Epidermal melanocyte (primary cell): ENCODE measurements around the gene NENF.

Experiments
- DNase-seq: peaks from one replicate; pipeline ENCODE4 v3.0.0; 2011; ENCODE audit warnings: low spot score; ENCODE audit not compliant: insufficient read length

The NENF gene

DNA sequence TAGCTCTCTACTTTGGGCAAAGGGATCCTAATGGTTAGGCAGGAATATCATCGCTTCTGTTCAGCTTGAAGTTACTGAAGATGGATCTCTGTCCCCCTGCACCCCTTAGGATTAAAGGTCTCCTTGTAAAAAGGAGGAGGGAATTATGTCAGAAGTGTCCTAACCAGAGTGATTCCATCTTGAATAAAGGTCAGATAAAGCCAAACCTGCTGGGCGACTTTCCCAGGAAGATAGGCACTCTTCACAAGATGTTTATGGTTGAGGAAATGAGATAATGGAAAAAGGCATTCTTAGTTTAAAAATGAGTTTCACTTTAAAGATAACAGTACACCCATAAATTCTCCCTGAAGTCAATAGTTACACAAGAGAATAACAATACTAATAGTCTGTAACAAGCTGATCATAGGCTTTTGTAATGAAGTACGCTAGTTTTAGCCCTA lies 1.7 kb upstream of the NENF start:
- DNase-seq: no peak

DNA sequence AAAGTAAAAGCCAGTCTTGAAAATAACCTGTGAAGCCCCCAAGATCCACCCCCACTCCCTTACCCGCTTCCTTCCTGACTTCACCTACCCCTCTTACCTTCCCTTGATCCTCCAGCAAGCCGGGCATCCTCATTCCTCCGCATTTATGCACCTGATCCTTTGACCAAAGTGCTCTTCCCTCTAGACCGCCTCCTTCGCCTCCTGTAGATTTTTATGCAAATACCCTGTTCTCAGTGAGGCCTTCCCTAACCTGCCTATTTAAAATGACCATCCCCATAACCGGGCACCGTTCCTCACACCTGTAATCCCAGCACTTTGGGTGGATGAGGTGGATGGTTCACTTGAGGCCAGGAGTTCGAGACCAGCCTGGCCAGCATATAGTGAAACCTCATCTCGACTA lies 1.1 kb upstream of the NENF start:
- no peak for DNase-seq

DNA sequence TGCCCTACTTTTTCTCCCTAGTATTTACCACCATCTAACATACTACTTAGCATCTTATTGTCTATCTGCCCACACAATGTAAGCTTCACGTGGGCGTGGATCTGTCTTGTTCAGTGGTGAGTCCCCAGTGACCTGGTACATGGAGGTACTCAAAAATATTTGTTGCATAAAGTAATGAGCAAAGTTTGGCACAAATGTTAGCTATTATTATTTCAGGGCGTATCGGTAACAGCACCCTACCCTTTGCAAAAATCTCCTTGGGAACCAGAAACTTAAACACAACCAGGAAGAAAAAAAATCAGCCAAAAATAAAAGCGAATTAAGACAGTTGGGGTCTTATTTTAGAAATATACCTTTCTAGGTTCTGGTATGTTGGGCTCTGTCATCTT lies 454 bp upstream of the NENF start:
- no peak for DNase-seq

DNA sequence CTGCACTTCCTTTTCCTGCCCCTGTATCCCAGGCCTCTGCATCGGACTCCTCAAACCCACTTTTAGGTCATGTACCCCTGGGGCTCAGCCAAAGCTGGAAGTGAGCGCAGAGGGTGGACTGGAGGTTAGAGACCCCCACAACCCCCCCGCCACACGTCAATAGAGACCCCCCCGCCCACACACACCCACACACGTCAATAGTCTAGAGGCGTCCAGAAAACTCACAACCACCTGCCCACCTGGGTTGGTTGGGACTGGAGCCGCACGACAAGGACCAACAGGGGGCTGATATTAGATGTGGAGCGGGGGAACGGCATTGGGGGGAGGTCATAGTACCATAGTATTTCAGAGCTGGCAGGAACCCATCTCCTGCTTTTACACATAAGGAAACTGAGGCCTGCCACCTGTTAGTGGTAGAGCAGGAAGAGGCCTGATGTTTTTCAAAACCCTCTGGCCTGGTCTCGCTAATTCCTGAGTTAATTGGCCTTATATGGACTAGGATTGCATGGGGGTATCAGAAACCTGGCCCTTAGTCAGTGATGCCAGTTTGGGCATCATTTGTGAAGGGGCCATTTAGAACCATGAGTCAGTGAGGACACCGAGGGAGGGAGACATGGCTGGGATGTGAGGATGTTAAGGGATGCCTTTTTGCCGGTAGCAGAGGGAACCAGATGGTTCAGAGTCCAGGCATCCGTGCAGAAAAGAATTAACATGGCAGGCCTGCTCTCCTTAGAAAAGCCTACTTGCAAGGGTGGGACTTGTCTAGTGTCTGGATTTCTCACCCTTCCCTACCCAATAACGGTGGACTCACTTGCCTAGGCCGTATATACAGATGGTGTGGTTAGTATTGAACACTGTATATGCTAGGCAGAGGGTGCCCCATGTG lies 1.1 kb downstream of the NENF start:
- DNase-seq: no peak

DNA sequence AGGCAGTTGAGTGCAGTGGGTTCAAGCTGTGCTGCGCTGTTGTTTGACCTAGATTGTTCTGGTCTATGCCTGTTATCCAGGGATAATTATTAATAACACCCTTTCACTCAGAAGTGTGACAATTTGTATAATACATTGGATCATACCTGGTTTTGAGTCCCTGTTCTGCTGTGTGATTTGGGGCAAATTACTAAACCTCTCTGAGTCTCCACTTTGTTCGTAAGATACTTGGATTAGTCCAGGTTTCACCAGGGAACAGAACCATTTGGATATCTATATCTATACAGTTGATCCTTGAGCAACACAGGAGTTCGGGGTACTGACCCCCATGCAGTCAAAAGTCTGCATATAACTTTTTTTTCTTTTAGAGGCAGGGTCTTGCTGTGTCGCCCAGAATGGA lies 2.3 kb downstream of the NENF start:
- DNase-seq: no peak

GRCh38 chr1:212437179-212437798 lies 4.6 kb downstream of the NENF start:
- no peak for DNase-seq

DNA sequence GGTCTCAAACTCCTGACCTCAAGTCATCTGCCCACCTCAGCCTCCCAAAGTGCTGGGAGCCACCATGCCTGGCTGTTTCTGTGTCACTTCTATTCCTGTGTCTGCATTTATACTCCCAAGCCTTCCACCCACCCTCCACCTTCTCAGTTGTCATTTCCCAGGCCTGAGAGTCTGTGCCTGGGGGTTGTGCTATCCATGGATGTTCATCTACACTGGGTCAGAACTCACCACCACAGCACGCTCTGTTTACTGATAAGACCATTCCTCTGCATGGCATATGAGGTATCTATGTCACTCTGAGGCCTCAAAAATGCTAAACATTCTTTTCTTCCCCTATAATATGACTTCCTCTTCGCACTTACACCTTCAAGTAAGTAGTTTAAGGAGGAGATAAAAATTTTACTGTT lies 6.1 kb downstream of the NENF start:
- no peak for DNase-seq

GRCh38 chr1:212440419-212440818 lies 7.7 kb downstream of the NENF start:
- no peak for DNase-seq

GRCh38 chr1:212442408-212442807 lies 9.7 kb downstream of the NENF start:
- DNase-seq: no peak

GRCh38 chr1:212446333-212446732 lies 13.6 kb downstream of the NENF start:
- DNase-seq: no peak

DNA sequence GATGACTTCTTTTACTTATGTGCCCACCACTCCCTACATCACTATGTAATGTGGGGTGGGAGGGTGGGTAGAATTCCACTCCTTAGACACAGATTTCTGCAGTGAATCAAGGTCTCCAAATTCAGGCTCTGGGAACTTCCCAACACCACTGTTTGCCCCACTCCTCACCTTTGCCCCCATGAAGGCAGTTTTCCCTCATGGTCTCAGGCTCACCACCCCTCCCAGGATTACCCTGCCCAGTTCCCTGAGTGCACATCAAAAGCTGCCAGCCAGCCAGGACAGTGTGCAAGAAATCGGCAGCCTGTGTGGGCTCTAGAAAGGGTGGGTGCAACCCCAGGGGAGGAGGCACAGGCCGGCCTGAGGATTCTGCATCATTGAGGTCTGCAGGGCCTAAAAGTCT lies 14.8 kb downstream of the NENF start:
- no peak for DNase-seq

GRCh38 chr1:212450331-212450881 lies 17.7 kb downstream of the NENF start:
- no peak for DNase-seq

- DNase-seq: no peak
Measured at GRCh38 chr1:212451416-212452322, 18.9 kb downstream of the NENF start.

DNA sequence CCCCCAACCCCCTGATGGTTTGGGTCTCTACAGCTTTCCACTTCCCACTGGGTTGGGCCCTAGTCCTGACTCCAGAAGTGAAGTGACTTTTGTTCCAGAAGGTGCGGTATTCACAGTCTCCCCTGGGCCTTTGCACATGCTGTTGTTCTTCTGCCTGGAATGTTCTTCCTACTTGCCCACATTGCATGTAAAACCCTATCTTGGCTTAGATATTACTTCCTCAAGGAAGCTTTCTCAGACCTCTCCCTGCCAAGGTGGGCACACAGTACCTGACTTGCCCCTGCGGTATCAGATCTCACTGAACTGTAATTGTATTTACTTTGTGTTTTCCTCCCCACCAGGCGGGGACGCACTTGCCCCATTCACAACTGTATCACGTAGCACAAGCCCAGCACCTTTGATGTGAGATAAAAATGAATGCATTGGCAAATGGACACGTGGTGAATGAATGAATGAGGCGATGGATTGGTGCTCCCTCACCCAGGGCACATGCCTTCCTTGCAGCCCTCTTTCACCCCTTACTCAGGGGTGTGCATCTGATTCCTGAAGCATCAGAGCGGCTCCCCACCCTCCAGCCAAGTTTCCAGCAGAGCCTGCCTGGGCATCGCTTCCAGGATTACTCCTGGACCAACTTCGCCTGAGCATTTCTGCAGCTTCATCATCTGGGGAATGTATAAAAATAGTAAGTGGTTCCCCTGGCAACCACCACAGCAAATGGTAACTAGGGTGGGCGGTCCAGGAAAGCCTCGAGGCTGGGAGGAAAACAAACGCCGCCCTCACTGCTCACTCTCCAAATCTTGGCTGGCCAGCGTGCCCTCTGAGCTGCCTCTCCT lies 19.8 kb downstream of the NENF start:
- no peak for DNase-seq

DNA sequence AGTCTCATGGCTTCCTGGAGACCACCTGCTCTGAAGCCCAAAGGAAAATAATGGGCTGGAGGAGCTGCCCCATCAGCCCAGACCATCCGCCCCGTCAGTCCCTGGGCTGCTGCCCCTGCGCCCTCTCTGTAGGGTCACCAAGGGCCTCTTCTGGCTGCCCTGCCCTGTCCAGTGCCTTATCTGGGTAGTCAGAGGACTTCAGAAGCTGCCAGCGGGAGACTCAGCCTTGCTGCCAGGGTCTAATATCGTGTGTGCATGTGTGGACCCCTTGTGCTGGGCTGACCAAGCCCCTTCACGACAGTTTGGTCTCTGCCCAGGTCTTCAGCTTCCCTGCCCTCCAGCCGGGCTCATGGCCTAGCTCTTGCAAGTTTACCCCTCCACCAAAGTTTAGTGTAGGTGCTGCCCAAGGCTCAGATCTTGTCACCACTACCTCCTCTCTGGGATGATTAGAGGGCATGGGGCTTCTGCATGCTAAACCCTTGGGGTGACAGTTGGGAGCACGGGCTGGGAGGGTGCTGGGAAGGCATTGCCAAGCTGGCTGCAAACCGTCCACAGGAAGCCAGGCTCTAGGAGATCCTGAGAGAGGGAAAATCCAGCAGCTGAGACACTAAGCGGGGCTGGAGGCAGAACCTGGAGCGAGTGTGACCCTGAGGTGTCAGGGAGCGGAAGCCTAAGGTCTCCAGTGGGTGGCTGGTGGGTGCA lies 20.6 kb downstream of the NENF start:
- DNase-seq: no peak

- DNase-seq: no peak
Measured at GRCh38 chr1:212454741-212455140, 22.0 kb downstream of the NENF start.

- no peak for DNase-seq
Measured at GRCh38 chr1:212455401-212455800, 22.7 kb downstream of the NENF start.

DNA sequence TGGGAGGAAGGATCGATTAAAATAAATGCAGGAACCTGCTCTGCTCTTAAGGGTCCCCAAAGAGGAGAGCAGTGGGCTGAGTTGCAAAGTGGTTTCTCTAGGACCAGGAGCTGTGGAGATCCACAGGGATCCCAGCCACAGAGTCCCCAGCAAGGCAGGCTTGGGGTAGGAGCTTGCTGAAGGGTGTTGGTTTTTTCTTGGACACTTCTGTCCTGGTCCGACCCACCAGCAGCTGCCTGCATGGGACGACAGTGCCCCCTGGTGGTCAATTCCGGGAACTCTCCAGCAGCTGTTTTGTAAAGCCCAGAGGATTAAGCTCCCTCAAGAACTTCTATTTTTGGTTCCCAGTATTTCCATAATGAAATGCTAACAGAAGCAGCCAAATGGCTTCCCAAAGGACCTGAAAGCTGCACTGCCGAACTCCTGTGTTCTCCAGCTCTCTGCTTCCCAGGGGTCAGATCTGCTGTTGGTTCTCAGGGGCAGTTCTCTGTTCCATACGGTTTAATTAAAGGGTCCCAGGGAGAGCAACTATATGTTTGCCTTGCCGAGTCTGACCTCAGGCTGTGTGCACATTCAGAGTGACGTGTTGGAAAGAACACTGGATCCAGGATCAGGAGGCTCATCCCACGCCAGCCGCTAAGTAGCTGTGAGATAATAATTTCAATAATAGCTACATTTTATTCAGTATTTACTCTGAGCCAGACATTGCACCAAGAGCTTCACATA lies 23.2 kb downstream of the NENF start:
- DNase-seq: peak; percentile 90

- no peak for DNase-seq
Measured at GRCh38 chr1:212457740-212458338, 25.1 kb downstream of the NENF start.
